AG08395 (cell line): ENCODE data around the gene PIGN.

Source experiments
- DNase-seq: peaks from one replicate; pipeline ENCODE4 v3.0.0; 2012; ENCODE audit warnings: mixed read lengths, low spot score

Gene PIGN

DNA sequence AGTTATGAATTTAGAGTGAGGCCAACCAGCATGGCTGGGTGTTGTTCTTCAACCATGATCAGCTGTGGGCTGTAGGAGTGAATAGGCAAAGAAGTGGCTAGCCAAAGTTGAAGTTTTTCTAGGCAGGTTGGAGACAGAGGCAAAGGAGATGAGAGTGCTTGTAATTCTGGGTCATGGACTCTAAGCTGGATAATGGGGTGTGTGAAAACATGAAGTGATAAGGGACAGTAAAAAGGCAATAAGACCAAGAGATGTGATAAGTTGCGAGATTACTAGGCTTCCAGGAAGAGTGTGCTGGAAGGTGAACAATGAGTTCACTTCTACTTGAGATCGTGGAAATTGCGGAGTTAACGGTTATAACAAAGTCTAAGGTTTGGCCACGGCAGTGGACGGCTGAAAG, 175.4 kb downstream of the PIGN start:
- DNase-seq = no peak

GRCh38 chr18:62009521-62009920, 177.3 kb downstream of the PIGN start:
- DNase-seq = no peak

- DNase-seq = no peak
Observed at GRCh38 chr18:62001396-62001795, 185.5 kb downstream of the PIGN start.

GRCh38 chr18:61998957-61999356, 187.9 kb downstream of the PIGN start:
- DNase-seq = peak; percentile 78

- no peak for DNase-seq
Observed at GRCh38 chr18:61998335-61998734, 188.5 kb downstream of the PIGN start.

- no peak for DNase-seq
Observed at GRCh38 chr18:61995618-61996017, 191.2 kb downstream of the PIGN start.

GRCh38 chr18:61993831-61994230, 193.0 kb downstream of the PIGN start:
- DNase-seq = peak; percentile 6

- peak; percentile 35 for DNase-seq
Observed at GRCh38 chr18:61992923-61993322, 193.9 kb downstream of the PIGN start.

- peak; percentile 69 for DNase-seq
Observed at GRCh38 chr18:61992285-61992684, 194.6 kb downstream of the PIGN start.

DNA sequence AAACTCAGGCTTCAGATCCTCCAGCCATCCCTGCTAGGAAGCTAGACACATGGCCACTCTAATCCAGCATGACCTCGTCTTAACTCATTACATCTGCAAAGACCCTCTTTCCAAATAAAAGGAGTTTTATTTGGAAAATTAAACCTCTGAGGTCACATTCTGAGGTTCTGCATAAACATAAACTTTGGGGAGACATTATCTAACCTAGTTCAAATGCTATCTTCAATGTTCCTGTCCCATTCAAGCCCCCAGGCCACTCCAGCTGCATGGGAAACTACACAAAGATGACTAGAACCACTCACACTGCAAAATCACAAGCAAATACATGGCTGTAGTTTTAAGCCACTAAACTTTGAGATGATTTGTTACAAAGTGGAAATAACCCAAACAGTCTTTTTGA, 195.0 kb downstream of the PIGN start:
- no peak for DNase-seq

- DNase-seq = peak; percentile 39
Observed at GRCh38 chr18:61991201-61991600, 195.7 kb downstream of the PIGN start.
